Panc1 (cell line): ENCODE measurements around the gene TMEM170B.

Experiments used
- CTCF ChIP-seq: fragments of 450-650 bp; IDR thresholded peaks from 2 replicates; pipeline ENCODE4 v1.5.1; 2017; ENCODE audit warnings: mild to moderate bottlenecking
- POLR2AphosphoS5 ChIP-seq: IDR thresholded peaks from 2 replicates; pipeline ENCODE4 v1.6.1; 2012; ENCODE audit warnings: mild to moderate bottlenecking, low read depth, low read length, moderate library complexity
- REST ChIP-seq, 2 experiments: IDR thresholded peaks; 2 replicates each; pipeline ENCODE4 v1.6.1; 2011 to 2012; ENCODE audit warnings: low read depth in 2 of 2, control low read depth in 1 of 2, low read length in 1 of 2, mild to moderate bottlenecking in 1 of 2, moderate library complexity in 1 of 2; ENCODE audit not compliant: insufficient read depth in 1 of 2
- SIN3A ChIP-seq: IDR thresholded peaks from 2 replicates; pipeline ENCODE4 v1.6.1; 2012; ENCODE audit warnings: low read depth, mild to moderate bottlenecking, low read length, moderate library complexity, borderline replicate concordance; ENCODE audit not compliant: insufficient read depth
- TCF7L2 ChIP-seq: IDR thresholded peaks from 2 replicates; pipeline ENCODE4 v1.6.1; 2011; ENCODE audit warnings: mild to moderate bottlenecking, low read depth, low read length, inconsistent platforms

- TF ChIP-seq CTCF (no peak), POLR2AphosphoS5 (no peak), REST (IDR thresholded peaks at IDR 0.05; ENCODE audit: insufficient read depth in 1 of 2, low read depth in 2 of 2, low read length in 1 of 2) (no peak), TCF7L2 (no peak), SIN3A (no peak)
Measured at GRCh38 chr6:11626356-11626755, 88.8 kb downstream of the TMEM170B start.
